CD4-positive, alpha-beta T cell (primary cell): ENCODE data around the gene C20orf141. TPM values are rescaled to one million over a fixed set of nuclear protein-coding genes. Genes with fewer than 3 reads are reported as not detected.

ENCODE experiments used
- ATAC-seq: fragments of 200-7000 bp; cut with Tn5 transposase; one replicate; pipeline ENCODE4 v1.10.0; 2022; ENCODE audit warnings: mild to moderate bottlenecking; ENCODE audit not compliant: poor library complexity
- CTCF ChIA-PET: fragments of 350-600 bp; sonication (Branson Sonifier 250); formaldehyde crosslinking; loops from one replicate; lab custom pipeline; 2021; ENCODE audit warnings: antibody characterized with exemption, inconsistent platforms; lab: Charles Lee
- POLR2A ChIA-PET: fragments of 350-600 bp; sonication (Branson Sonifier 250); formaldehyde crosslinking; loops from one replicate; lab custom pipeline; 2021; ENCODE audit warnings: antibody characterized with exemption, inconsistent platforms; lab: Charles Lee
- DNase-seq, 14 experiments: peaks; one replicate each; pipeline ENCODE4 v3.0.0-alpha.2; 2013 to 2020; ENCODE audit warnings: mixed read lengths in 2 of 14
- H3K27ac ChIP-seq, 2 donors: one replicate each; pipeline versions ENCODE4 v1.5.1 to v1.7.0; 2013; ENCODE audit warnings: low read length in 2 of 2, low read depth in 1 of 2, mild to moderate bottlenecking in 1 of 2
- H3K27me3 ChIP-seq, 2 experiments: 1 replicate in 1 of 2; 2 replicates in 1 of 2; pipeline versions ENCODE4 v1.6.1 to v1.7.0; 2013; ENCODE audit warnings: low read length in 2 of 2, control low read depth in 1 of 2, mild to moderate bottlenecking in 1 of 2, moderate library complexity in 1 of 2; ENCODE audit not compliant: insufficient read depth in 2 of 2, control insufficient read depth in 1 of 2
- H3K36me3 ChIP-seq: one replicate; pipeline ENCODE4 v1.6.1; 2013; ENCODE audit warnings: low read length, control low read depth; ENCODE audit not compliant: insufficient read depth
- H3K4me1 ChIP-seq: one replicate; pipeline ENCODE4 v1.6.1; 2013; ENCODE audit warnings: low read length, control low read depth; ENCODE audit not compliant: insufficient read depth
- H3K4me3 ChIP-seq: one replicate; pipeline ENCODE4 v1.5.1; 2013; ENCODE audit warnings: mild to moderate bottlenecking, low read length, moderate library complexity
- H3K9me3 ChIP-seq, 2 experiments: 1 replicate in 1 of 2; 2 replicates in 1 of 2; pipeline versions ENCODE4 v1.6.1 to v1.7.0; 2013; ENCODE audit warnings: low read length in 2 of 2, mild to moderate bottlenecking in 2 of 2, control low read depth in 1 of 2, moderate library complexity in 1 of 2; ENCODE audit not compliant: control insufficient read depth in 1 of 2, insufficient read depth in 1 of 2
- H3K27ac Mint-ChIP-seq: one replicate; pipeline ENCODE4 v1.8.0; 2020; ENCODE audit warnings: mixed read lengths
- H3K27me3 Mint-ChIP-seq: one replicate; pipeline ENCODE4 v1.8.0; 2021; ENCODE audit warnings: mixed read lengths
- H3K36me3 Mint-ChIP-seq: one replicate; pipeline ENCODE4 v1.8.0; 2021; ENCODE audit warnings: low read depth, mixed read lengths
- H3K4me1 Mint-ChIP-seq: one replicate; pipeline ENCODE4 v1.8.0; 2021; ENCODE audit warnings: low read depth, mixed read lengths
- H3K4me3 Mint-ChIP-seq: one replicate; pipeline ENCODE4 v1.8.0; 2020; ENCODE audit warnings: mild to moderate bottlenecking, mixed read lengths
- H3K9me3 Mint-ChIP-seq: one replicate; pipeline ENCODE4 v1.8.0; 2020; ENCODE audit warnings: mixed read lengths
- CTCF ChIP-seq: fragments of 200-600 bp; IDR thresholded peaks from one replicate; pipeline ENCODE4 v1.8.0; 2022; ENCODE audit warnings: antibody characterized with exemption, mild to moderate bottlenecking
- intact Hi-C, 2 experiments: fragments of 100-400 bp; cut with DNase I in 1 of 2; cut with micrococcal nuclease in 1 of 2; formaldehyde crosslinking; loops; one replicate each; pipeline versions ENCODE4 v1.15.1 to v1.9.0; 2023 to 2025; cut with DNase I, micrococcal nuclease
- total RNA-seq, 174 experiments: library from RNA in 2 of 174; stranded (reverse) in 2 of 174; gene quantifications; one replicate each; pipeline ENCODE4 v1.2.3 and lab custom pipeline; 2021 to 2026

The C20orf141 gene
- total RNA-seq, 2 experiments from 2014 or later = not detected

DNA sequence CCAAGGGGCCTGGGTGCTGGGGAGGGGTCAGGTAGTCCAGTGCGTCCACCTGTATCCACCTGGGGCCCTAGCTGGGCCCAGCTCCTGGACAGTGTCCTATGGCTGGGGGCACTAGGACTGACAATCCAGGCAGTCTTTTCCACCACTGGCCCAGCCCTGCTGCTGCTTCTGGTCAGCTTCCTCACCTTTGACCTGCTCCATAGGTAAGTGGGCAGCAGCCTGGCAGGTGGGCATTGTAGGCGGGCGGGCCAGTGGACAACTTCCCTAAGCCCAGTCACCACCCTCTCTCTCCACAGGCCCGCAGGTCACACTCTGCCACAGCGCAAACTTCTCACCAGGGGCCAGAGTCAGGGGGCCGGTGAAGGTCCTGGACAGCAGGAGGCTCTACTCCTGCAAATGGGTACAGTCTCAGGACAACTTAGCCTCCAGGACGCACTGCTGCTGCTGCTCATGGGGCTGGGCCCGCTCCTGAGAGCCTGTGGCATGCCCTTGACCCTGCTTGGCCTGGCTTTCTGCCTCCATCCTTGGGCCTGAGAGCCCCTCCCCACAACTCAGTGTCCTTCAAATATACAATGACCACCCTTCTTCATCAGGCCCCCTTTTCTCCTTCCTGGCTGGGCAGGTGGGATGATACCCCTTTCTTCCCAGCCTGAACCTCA, 584 bp downstream of the C20orf141 start:
- no peak overlapping the region for H3K4me3 ChIP-seq
- Mint-ChIP-seq H3K9me3 (peaks cover 5% of the 10 kb centered on the region), H3K4me1 (peaks cover 8% of the 10 kb centered on the region), H3K4me3 (no peak overlapping the region), H3K27ac (no peak overlapping the region), H3K27me3 (peaks cover 63% of the 10 kb centered on the region), H3K36me3 (no peaks in the 10 kb centered on the region)
- no peak for ATAC-seq
- no peaks in the 10 kb centered on the region for H3K36me3 ChIP-seq
- CTCF ChIA-PET = no interaction called here
- peaks cover 0 to 6% of the 10 kb centered on the region in 2 experiments for H3K9me3 ChIP-seq
- H3K4me1 ChIP-seq = peaks cover 3% of the 10 kb centered on the region
- no peak for DNase-seq
- intact Hi-C loops = no loop called here
- POLR2A ChIA-PET = no interaction called here
- H3K27ac ChIP-seq = no peak overlapping the region
- peaks cover 2 to 5% of the 10 kb centered on the region in 2 experiments for H3K27me3 ChIP-seq
- no peak for TF ChIP-seq CTCF

GRCh38 chr20:2816030-2816582, 1.3 kb downstream of the C20orf141 start, which contains the start of gene TMEM239:
TSS of gene TMEM239 (plus strand) at chr20:2816364. CDS start at chr20:2816555, 191 bp downstream.
- no peak within 1 kb of the TSS for H3K27ac ChIP-seq
- peaks cover 4 to 10% of the 10 kb centered on the region in 2 experiments for H3K27me3 ChIP-seq
- H3K4me3 ChIP-seq = no peak within 1 kb of the TSS
- intact Hi-C loops = no loop called here
- peaks cover 11% of the 10 kb centered on the region for H3K4me1 Mint-ChIP-seq
- DNase-seq (no peak), ATAC-seq (no peak)
- TF ChIP-seq CTCF = no peak
- H3K9me3 Mint-ChIP-seq = peaks cover 5% of the 10 kb centered on the region
- CTCF ChIA-PET = no interaction called here
- H3K36me3 Mint-ChIP-seq = no peaks in the 10 kb centered on the region
- peaks cover 61% of the 10 kb centered on the region for H3K27me3 Mint-ChIP-seq
- H3K4me1 ChIP-seq = peaks cover 11% of the 10 kb centered on the region
- no peaks in the 10 kb centered on the region for H3K36me3 ChIP-seq
- H3K4me3 Mint-ChIP-seq = no peak within 1 kb of the TSS
- H3K9me3 ChIP-seq = peaks cover 0 to 6% of the 10 kb centered on the region in 2 experiments
- POLR2A ChIA-PET = no interaction called here
- H3K27ac Mint-ChIP-seq = no peak within 1 kb of the TSS

DNA sequence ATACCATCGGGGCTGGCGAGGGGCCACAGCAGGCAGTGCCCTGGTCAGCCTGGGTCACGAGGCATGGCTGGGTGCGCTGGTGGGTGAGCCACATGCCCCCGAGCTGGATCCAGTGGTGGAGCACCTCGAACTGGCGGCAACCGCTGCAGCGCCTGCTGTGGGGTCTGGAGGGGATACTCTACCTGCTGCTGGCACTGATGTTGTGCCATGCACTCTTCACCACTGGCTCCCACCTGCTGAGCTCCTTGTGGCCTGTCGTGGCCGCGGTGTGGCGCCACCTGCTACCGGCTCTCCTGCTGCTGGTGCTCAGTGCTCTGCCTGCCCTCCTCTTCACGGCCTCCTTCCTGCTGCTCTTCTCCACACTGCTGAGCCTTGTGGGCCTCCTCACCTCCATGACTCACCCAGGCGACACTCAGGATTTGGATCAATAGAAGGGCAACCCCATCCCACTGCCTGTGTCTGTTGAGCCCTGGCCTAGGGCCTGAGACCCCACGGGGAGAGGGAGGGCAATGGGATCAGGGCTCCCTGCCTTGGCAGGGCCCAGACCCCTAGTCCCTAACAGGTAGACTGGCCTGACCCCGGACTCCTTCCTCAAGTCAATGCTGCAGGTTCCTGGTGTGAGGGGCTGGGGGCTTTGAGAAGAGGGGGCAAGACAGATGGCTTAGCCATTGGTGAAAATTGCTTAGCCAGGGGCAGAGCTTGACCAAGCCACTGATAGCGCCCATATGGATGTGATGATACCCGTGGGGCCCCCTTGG, 2.0 kb downstream of the C20orf141 start:
- CTCF ChIA-PET = no interaction called here
- POLR2A ChIA-PET = no interaction called here
- peaks cover 5% of the 10 kb centered on the region for H3K9me3 Mint-ChIP-seq
- no peak overlapping the region for H3K27ac ChIP-seq
- peaks cover 58% of the 10 kb centered on the region for H3K27me3 Mint-ChIP-seq
- H3K4me1 ChIP-seq = peaks cover 17% of the 10 kb centered on the region
- intact Hi-C loops = no loop called here
- peaks cover 16% of the 10 kb centered on the region for H3K4me1 Mint-ChIP-seq
- H3K4me3 Mint-ChIP-seq = no peak overlapping the region
- no peak for TF ChIP-seq CTCF
- H3K27ac Mint-ChIP-seq = no peak overlapping the region
- peaks cover 4 to 10% of the 10 kb centered on the region in 2 experiments for H3K27me3 ChIP-seq
- no peaks in the 10 kb centered on the region for H3K36me3 Mint-ChIP-seq
- peak; percentile 37 for ATAC-seq
- H3K4me3 ChIP-seq = no peak overlapping the region
- DNase-seq = peak in 4 of 14 experiments; percentile 20 to 46 (median 32)
- H3K9me3 ChIP-seq = peaks cover 0 to 6% of the 10 kb centered on the region in 2 experiments
- H3K36me3 ChIP-seq = no peaks in the 10 kb centered on the region
